Epithelial cell of prostate (primary cell): ENCODE results near the gene CCR7.
"Not testable (repeated sequence)": the region's sequence is repeated elsewhere in the genome, so short reads cannot be mapped to it uniquely, and the experiment has no call there.

ENCODE experiments used
- DNase-seq: peaks from one replicate; pipeline ENCODE4 v3.0.0-alpha.2; 2011; ENCODE audit warnings: low read depth, low spot score
- H3K27ac ChIP-seq: fragments of 450-650 bp; 2 replicates; pipeline ENCODE4 v1.5.1; 2017; ENCODE audit warnings: mild to moderate bottlenecking

CCR7 gene

DNA sequence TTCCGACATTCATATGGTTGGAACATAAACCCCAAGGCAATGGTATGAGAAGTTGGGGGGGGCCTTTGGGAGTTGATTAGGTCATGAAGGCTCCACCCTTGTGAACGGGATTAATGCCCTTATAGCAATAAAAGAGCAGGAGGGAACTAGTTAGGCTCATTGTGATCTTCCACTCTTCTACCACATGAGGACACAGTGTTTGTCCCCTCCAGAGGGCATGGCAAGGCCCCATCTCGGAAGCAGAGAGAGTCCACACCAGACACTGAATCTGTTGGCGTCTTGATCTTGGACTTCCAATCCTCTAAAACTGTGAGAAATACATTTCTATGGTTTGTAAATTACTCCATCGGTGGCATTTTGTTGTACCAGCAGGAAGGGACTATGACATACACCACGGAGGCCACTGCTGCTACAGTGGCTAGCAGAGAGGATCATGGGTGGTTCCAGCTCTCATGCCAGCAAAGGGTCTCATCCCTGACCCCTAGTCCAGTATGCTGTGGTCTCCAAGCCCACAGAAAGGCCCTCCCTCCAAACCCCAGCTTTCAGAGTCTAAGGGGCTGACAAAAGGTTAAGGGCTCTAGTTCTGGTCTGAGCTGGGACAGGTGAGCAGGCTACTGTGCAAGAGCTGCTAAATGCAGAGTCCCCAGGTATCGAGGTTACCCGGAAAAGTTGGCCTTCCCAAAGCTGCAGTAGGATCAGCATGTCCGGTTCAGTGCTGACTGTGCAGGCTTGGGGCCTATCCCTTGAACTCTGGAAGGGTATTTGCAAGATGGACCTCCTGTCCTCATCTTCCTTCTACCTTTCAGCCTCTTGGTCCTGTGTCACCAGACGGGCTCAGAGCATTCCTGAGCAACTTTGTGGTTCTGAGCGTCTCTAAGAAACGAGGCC, 12.2 kb downstream of the CCR7 start:
- no peak overlapping the region for H3K27ac ChIP-seq
- no peak for DNase-seq

DNA sequence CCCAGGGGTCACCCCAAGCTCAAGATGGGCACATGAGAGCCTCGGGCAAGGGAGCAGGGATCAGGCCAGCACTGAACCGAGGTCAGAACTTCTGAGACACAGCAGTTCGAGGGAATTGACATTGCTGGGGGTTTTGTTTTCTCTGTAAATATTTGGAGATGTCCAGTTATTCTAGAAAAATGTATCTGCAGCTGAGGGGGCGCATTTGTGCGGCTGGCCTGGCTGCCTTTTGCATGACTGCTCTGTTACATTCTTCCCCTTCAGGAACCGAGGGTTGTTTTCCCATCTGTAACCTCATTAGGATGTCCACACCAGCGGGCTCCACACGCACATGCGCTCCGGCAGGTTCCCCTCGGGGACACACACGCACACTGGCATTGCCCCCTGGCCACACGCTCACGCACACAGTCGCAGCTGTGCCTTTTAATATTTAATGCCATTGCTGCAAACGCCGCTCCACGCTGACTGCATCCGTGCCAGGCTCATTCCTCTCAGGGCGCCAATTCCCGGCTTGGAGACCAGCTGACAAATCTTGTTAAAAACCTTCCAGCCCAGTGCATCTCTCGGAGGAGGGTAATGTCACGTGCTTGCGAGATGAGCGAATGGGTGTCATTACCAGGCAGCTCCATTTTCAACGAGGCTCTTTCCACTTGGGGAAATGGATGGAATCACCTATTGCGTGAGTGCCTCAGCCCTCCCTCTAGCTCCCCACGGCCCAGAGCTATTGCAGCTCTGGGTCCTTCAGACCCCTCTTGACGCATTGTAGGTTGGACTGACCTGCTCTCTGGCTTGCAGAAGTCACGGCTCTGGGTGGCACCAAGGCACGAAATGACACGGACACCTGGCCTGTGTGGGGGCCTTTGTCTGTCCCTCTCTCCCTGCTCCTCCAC, 13.1 kb downstream of the CCR7 start:
- no peak overlapping the region for H3K27ac ChIP-seq
- DNase-seq = no peak

DNA sequence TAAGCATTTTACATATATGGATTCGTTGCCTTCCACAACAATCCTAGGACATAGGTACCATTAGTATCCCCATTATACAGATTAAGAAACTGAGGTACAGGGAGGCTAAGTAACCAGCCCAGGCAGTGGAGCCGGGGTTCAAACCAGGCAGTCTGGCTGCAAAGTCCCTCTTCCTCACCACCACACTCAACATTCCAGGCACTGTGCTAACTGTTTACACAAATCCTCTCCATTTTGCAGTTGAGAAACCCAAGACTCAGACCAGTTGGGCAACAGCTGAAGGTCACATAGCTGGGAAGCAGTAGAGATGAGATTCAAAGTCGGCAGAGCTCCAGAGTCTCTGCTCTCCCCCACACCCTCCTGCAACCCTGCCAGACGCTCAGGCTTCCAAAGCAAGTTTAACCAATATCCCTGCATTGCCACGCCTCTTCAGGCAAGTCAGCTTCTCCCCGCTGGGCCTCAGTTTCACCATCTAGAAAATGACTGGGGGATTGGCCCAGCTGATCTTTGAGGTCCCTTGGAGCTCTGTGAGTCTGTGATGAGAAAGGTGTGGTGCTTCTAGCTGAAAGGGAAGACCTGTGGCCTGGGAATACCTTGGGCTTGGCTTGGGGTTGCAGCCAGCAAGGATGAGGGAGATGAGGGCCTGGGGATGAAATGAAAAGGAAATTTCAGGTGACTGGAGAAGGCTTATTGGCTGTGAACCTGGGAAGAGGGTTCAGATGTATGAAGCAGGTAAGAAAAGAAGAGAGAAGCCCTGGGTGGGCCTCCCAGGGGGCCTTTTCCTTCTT, 14.0 kb downstream of the CCR7 start:
- DNase-seq = no peak
- H3K27ac ChIP-seq = no peak overlapping the region

DNA sequence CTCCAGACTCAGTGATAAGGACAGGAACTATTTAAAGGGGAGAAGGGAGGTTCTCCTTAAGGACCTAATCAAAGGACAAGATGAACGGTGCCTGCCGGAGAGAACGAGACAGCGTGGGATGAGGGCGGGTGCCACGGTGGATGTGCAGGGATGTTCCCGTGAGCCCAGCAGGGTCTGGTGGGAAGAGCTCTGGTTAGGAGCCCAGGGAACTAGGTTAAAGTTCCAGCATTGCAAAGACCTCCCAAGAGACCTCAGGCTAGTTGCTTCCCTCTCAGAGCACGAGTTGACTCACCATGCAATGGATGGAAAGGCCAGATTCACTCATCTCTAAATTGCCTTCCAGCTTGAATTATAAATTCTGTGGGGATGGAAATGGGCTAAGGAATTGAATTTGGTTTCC, 14.7 kb downstream of the CCR7 start:
- H3K27ac ChIP-seq = no peak overlapping the region
- no peak for DNase-seq

DNA sequence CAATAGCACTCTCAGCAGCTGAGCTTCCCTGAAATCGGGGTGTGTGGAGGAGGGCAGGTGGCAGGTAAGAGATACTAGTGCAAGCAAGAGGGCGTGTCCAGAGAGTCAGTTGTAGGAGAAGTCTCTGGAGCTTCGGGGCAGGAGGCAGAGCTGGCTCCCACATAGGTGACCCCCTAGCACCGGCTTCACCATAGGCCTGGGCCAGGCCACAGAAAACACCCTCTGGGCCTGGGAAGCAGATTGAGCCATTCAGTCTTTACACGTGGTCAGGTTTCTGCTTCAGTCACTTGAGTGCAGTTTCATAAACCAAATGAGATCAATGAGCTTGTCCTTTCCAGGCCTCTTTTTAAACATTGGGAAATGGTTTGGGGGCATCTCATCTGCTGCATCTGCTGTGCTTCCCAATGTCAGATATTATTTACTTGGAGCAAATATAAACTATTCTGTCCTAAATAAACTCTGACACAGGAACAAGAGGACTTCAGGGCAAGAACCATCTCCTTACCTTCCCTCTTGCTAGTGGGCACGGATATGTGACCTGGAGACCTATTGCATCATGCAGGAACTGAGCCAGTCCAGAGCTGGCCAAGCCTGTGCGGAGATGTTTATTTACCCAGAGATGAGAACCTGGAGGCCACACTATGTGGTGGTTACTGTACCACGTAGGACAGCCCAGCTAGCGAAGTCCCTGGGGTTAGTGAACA, 16.1 kb downstream of the CCR7 start:
- peak overlapping the region; percentile 78 for H3K27ac ChIP-seq
- no peak for DNase-seq

DNA sequence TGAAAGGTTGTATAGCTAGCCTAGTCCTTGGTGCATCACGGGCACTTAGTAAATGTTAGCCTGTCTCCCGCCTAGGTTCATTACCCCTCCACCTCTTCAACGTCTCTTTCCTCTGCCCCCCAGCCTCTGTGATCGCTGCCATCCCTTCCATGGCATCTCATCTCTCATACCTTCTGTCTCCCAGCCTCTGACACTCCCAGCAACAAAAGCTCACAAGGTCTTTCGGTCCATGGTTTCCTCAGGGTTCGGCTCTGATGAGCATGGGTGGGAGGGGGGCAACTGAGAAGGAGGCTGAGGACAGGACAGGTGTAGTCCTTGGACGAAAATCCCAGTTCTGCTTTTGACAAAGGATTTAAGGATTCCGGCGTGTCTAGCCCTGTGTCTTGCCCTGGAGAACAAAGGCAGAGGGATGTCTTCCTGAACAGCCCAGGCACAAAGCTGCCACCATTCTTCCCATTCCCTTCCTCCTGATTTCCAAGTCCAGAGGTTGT, 16.7 kb downstream of the CCR7 start:
- peak overlapping the region; percentile 78 for H3K27ac ChIP-seq

DNA sequence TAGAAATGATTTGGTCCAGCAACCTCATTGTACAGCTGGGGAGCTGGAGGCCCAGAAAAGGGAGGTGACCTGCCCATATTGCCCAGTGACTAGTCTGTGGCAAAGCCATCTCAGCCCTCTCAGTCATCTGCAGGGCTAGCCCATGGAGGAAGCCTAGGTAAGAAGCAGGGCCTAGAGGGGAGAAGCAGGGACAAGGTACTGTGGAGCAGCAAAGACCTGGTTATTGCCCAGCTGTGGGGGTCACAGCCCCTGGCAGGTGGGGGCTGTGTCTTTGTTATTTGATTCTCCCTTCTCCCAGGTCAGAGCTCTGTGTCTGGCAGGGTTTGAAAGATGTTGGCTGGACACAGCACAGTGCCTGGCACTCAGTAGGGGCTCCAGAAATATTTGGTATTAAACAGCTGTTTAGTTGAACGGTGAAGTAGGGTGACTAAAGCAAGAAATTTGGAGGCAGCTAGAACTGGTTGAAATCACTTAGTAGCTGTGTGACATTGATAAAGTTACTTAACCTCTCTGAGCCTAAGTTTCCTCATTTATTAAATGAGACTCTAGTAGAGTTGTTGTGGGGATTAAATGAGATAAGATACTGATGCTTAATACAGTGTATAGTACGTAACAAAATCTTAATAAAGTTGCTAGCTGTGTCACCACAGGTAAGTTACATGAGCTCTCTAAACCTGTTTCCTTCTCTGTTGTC, 17.3 kb downstream of the CCR7 start:
- DNase-seq = no peak
- H3K27ac ChIP-seq = peak overlapping the region; percentile 78

More for the DNA sequence above, 16.7 kb downstream of the CCR7 start:
- no peak for DNase-seq

DNA sequence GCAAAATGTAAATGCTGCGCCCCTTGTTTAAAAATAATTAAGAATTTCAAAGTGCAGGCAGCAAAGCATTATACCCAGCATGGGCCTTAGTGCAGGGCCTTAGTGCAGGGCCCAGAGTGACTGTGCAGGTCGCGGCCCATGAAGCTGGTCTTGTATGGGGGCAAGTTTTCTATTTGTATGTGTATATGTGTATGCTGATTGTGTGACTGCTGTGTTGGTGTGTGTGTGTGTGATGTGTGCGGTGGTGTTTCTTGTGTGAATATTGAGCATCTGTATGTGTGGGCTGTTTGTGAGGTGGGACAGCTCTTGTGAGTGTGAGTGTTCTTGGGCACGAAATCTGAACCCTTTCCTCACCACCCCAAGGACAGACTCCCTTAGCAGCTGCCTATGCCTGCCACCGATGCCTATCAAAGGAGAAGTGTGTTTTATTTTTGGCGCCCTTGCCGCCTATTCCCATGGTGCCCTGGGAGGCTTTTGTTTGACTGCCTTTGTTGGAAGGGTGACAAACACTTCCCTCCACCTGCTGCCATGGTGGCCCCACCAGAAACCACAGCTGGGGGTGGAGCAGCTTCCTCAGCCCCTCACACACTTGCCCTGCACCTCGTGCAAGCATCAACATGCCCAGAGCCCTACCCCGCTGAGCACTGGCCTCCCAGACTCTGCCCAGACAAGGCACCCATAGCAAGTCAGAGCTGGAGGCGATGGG, 18.0 kb downstream of the CCR7 start:
- peak; percentile 86 for DNase-seq
- H3K27ac ChIP-seq = peak overlapping the region; percentile 78

DNA sequence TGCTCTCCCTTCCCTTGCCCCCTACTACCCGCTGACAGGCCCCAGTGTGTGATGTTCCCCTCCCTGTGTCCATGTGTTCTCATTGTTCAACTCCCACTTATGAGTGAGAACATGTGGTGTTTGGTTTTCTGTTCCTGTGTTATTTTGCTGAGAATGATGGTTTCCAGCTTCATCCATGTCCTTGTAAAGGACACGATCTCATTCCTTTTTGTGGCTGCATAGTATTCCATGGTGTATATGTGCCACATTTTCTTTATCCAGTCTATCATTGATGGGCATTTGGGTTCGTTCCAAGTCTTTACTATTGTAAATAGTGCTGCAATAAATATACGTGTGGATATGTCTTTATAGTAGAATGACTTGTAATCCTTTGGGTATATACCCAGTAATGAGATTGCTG, 18.8 kb downstream of the CCR7 start:
- not testable (repeated sequence) for DNase-seq, H3K27ac ChIP-seq

DNA sequence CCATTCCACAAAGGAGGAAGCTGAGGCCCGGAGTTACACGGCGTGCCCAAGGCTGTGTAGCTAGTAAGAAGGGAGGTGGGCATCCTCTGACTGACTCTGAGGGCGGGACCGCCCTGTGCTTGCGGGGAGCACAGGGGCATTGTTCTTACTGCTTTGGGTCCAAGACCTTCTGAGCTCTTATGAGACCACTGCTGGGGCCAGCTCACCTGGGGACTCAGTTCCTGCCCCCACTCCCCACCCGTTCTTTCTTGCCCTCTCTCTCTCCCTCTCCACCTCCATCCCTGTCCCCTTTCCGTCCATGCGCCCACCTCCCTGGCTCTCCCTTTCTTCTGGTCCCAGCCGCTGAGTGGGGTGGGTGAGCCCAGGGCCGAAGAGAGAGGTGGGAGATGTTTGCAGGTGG, 19.6 kb downstream of the CCR7 start:
- no peak overlapping the region for H3K27ac ChIP-seq

DNA sequence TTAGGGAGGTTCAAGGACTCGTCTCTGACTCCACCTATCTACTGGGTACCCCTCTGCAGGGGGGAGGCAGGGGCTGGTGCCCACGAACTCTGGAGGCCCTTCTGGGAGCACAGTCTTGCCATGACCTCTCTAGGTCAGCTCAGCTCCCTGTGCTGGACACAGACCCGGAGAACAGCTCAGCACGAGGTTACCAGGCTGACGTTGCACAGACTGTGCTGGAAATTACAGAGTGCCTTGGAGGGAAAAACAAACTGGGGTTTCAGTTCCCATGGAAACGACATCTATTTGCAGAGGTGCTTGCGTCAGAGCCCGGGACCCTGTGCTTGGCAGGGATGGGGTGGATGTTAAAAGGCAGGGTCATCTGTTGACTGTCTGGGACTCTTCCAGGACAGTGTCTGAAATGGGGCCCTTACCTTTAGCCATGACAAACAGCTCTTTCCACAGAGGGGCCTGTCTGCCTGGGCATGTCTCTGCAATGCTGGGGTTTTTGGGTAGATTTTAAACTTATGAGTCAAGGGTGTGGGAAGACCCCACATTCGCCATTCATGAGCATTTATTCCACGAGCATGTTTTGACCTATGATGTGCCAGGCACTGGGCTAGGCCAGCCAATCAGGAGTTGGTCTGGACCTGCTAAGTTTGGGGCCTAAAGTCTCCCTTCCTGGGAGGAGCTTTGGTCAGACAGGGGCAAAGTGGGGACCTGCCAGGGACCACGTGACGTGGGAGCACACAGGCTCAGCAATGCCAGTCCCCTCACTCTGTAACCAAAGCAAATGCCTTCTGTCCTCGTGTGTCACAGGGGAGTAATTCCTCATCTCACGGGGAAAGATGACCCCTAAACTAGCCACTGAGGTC, 22.5 kb downstream of the CCR7 start:
- DNase-seq = no peak
- peak overlapping the region; percentile 36 for H3K27ac ChIP-seq

More for the DNA sequence above, 19.6 kb downstream of the CCR7 start:
- no peak for DNase-seq

DNA sequence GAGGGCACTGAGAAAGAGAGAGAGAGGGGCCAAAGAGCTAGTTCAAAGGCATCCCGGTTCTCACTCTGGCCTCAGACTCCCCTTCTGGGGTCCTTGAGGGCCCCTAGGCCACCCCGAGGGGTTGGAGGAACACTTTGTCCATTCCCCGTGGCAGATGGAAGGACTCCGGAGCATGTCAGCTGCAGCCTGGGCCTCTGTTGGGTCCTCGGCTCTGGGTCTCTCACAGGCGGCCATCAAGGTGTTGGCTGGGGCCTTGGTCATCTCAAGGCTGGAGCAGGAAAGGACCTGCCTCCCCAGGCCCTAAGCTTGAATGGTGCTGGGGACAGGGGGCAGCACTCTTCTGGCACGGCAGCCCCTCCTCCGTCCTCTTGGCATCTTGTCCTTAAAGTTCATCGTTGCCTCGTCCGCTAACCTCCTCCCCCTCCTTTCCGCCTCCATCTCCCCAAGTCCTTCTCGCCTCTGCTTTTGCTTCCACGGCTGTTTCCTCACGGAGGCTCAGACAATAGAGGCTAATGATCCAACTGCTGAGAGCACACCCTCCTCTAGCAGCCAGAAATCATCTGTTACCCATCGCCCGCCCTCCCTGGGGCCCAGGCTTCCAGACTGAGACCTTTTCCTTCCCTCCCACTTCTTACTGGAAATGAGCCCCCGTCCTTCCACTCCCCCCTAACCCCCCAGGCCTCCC, 23.3 kb downstream of the CCR7 start:
- no peak for DNase-seq
- peak overlapping the region; percentile 36 for H3K27ac ChIP-seq

DNA sequence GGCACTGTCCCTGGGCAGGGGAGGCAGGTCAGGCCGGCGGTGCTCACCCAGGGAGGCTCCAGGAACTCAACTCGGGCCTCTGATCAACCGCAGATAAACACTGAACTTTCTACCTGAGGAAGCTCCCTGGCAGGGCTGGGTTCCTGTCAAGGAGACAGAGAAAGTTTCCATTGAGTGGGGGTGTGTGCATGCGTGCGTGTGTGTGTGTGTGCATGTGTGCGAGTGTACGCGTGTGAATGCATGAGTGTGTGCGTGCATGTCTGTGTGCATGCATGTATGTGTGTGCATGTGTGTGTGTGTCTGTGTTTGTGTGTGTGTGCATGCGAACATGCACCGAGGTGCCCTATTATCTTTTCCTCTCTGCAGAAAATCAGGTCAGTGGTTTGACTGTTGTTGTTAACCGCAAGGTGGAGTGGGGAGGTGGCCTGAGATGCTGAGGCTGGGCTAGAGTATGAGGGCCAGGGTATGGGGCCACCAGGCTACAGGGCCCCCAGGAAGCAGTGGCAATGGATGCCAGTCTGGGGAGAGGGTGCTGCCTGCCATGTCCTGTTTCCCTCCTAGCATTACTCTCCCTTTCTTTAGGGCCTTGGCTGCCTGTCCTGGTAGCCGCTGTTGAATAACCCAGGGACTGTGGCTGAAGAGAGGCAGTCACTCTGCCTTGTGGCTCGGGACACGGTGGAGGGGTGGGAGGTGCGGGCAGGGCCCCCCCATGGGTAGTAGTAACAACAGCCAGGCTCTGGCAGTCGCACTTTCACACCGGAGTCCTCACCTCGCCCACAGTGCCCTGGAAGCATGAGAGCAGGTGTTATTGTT, 24.0 kb downstream of the CCR7 start:
- no peak overlapping the region for H3K27ac ChIP-seq
- no peak for DNase-seq

DNA sequence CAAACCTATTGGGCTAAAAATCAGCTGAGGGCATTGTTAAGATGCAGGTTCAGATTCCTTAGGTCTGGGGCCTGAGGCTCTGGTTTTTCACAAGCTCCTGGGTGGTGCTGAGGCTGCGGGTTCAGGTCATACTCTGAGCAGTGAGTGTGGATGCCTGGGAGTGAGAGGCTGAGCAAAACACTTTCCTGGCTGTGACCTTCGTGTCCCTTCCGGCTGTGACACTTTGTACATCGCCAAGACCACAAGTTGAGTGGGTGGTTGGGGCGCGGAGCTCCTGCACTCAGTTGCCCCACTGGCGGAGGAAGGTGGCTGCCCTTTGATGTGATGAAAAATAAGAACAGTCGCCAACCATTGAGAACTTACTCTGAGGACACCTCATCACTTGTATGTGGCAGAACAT, 24.8 kb downstream of the CCR7 start:
- H3K27ac ChIP-seq = no peak overlapping the region
- DNase-seq = no peak

DNA sequence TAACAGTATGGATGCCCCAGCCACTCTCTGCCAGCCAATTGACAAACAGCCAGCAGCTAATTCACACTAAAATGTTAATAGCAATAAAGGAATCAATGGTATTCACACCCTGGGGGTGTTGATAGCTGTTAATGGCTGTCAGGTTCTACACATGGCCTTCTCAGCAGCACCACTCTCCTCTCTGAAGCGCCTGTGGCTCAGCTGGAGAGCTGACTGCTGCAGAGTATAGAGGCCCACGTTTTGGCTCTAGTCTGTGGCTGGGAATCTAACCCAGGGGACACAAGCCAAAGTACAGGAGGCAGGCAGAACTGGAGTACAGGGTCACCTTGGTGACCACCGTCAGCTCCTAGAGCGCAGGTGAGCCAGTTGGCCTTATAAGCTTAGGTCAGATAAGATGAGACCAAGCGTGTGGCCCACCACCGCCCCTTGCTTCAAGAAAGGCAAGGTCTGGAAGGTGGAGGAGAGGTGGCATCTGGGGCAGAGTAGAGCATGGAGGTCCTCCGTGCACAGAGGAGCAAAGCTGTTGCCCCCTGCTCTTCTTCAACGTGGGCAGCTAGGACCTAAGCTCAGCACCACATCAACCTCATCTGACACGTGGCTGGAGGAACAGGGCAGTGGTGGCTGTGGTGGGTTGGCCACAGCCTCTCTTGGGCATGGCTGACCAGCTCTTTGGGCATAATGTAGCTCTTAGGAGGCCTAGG, 25.4 kb downstream of the CCR7 start:
- H3K27ac ChIP-seq = no peak overlapping the region
- DNase-seq = no peak
